Right forelimb (tissue), 1 donor: ENCODE results near the gene PRKCH.
"Not testable (repeated sequence)": the region's sequence is repeated elsewhere in the genome, so short reads cannot be mapped to it uniquely, and the experiment has no call there.

ENCODE experiments used
- DNase-seq: peaks from one replicate; pipeline ENCODE4 v3.0.0-alpha.2; 2018

The PRKCH gene

DNA sequence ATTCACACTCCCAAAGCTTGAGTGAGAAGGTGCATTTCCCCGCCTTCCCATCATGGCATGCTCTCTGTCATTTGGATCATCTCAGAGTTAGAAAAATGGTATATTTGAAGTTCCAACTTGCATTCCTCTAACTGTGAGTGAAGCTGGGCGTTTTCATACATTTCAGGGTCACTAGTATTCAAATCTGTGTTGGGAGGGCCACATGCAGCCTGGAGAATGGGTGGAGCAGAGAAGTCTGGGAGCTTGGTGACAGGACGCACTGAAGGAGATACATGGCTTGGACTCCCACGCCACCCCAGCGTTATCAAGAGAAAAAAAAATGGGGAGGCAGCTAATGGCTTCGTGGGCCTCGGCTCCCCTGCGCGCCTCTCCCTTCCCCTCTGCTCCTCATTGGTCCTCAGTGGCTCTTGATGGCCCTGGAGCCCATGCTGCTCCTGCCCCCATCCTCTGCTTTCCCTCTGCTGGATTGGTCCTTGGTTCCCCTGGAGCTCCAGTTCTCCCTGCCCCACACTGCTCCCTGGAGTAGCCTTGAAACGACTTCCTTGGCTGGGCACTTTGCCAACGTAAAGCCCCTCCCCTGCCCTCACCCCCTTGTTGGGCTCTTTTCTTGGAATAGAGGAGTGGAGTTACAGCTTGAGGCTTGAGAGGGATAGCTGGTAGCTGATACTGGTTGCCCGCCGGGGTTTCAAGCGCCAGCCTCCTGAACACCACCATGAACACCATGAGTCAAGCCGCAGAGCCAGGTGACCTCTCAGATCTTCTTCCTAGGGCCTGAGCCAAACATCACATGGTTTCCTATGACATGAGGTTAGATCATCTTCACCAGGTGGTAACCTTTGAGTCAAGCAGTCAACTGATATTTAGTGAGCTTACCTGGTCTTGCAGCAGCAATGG lies 139.6 kb downstream of the PRKCH start:
- DNase-seq = no peak

GRCh38 chr14:61461808-61462275 lies 140.5 kb downstream of the PRKCH start:
- no peak for DNase-seq

GRCh38 chr14:61462566-61463193 lies 141.3 kb downstream of the PRKCH start:
- DNase-seq = no peak

GRCh38 chr14:61463664-61464285 lies 142.4 kb downstream of the PRKCH start:
- no peak for DNase-seq

DNA sequence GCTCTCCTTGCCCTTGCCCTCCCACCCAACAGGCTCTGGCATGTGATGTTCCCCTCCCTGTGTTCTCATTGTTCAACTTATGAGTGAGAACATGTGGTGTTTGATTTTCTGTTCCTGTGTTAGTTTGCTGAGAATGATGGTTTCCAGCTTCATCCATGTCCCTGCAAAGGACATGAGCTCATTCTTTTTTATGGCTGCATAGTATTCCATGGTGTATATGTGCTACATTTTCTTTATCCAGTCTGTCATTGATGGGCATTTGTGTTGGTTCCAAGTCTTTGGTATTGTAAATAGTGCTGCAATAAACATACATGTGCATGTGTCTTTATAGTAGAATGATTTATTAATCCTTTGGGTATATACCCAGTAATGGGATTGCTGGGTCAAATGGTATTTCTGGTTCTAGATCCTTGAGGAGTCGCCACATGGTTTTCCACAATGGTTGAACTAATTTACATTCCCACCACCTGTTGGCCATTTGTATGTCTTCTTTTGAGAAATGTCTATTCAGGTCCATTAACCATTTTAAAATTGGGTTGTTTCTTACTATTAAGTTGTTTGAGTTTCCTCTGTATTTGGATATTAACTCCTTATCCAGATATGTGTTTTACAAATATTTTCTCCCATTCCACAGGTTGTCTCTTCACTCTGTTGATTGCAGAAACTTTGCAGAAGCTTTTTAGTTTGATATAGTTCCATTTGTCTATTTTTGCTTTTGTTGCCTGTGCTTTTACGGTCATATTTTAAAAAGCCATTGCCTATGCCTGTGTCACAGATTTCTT lies 143.4 kb downstream of the PRKCH start:
- not testable (repeated sequence) for DNase-seq

- DNase-seq = no peak
These were observed 145.0 kb downstream of the PRKCH start for GRCh38 chr14:61466249-61466904.

DNA sequence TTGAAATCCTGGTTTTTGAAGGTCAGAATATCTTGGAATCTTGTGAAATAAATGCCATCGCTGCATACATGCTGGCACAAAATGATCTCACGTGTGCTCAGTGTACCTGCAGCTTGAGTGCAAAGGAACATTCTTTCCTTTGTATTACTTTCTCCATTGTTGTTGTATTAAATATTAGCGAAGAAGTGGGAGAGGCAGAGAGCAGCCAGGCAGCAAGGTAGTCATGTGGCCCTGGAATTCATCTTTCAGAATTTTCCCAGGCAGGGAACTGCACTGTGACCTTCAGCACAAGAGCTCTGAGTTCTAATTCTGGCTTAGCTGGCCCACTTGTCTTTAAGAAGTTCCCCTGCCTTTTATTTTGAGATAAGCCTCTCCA lies 145.5 kb downstream of the PRKCH start:
- no peak for DNase-seq

GRCh38 chr14:61467296-61467695 lies 145.9 kb downstream of the PRKCH start:
- no peak for DNase-seq

GRCh38 chr14:61468063-61468825 lies 146.9 kb downstream of the PRKCH start:
- DNase-seq = no peak

DNA sequence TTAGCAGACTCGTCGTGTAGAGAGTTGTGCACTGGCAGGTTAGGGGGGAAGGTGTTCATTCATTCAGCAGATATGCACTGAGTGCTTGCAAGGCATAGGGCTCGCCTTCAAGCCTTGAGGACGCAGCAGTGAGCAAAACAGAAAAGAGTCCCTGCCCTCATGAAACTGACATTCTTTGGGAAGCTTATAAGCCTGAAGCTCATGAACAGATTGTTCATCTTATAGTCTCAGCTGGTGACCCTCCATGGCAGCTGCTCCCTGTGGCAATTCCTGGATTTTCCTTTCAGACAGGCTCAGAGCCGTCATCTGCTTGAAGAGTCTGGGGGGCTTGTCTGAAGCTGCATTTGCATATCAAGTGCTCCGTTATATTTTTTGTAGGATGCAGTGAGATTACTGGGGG lies 148.4 kb downstream of the PRKCH start:
- DNase-seq = no peak

- DNase-seq = no peak
These were observed 149.0 kb downstream of the PRKCH start for GRCh38 chr14:61470261-61470960.

DNA sequence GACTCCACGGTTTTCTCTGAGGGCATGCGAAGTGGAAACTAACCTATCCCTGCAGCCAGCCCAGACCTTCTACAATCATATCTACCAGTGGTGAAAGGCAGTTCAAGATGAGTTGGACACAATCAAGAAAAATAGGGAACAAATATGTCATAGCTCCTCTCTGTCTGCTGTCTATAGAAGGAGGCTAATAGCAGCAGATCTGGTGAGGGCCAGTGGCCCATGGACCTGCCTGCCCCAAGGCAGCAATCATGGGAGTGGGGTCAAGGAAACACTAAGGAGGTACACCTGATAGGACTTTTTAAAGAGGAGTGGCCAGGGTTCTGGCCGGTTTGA lies 149.5 kb downstream of the PRKCH start:
- DNase-seq = no peak

GRCh38 chr14:61471297-61472005 lies 150.1 kb downstream of the PRKCH start:
- DNase-seq = no peak

- no peak for DNase-seq
These were observed 150.8 kb downstream of the PRKCH start for GRCh38 chr14:61472011-61472672.

DNA sequence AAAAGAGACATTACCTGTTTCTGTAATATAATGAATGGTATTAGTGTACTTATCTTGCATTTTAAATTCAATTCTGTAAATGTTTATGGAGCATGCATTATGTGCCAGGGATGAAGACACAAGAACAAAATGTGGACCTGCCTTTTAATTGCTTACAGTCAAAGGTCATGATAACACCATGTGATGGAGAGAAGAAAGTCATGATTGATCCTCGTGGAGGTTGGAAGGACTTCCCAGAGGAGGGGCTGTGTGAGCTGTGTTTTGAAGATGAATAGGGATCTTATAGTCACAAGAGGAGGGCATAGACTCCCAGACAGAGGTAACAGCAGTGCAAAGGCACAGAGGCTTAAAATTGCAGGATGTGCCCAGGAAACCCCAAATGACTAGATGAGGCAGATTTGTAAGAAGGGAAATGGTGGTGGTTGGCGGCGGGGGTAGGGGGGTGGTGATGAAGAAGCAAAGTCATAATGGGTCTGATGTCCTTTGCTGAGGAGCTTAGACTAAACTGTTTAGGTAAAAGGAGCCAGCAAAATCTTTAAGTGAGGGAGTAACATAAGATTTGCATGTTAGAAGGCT lies 151.5 kb downstream of the PRKCH start:
- DNase-seq = no peak

DNA sequence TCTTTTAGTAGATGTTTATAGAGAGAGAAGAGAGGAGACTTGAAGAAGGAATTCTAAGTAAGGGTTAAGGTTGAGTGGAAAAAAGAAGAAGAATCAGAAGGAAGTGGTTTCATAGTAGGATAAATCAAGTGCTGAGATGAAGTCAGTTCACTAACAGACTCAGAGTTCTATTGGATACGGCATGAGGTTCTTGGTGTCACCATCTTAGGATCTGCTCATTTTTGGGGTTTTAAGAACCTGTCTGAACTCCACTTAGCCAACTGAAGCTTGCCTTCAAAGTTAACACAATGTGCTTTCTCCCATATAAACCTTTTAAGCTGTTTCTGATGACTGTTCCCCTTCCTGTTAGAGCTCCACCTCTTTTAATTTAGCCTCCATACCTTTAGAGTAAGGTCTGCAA lies 152.6 kb downstream of the PRKCH start:
- DNase-seq = no peak

GRCh38 chr14:61474701-61475100 lies 153.3 kb downstream of the PRKCH start:
- DNase-seq = no peak

DNA sequence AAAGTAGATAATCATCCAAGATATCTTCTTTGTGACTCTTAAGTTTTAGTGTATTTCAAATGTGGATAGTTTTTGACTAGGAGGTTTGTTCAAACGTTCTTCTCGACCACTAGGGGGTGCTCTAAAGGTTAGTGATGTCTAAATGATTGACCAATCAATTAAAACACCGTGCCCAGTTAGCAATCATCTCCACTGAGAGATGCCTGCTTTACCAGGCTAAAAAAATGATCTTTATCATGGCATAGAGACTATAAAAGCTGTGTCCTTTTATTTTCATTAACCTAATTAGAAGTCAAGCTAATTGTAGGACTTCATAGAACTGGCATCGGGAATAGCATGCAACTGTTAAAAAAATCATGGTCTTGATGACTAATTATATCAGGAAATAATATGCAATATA lies 153.9 kb downstream of the PRKCH start:
- DNase-seq = no peak

DNA sequence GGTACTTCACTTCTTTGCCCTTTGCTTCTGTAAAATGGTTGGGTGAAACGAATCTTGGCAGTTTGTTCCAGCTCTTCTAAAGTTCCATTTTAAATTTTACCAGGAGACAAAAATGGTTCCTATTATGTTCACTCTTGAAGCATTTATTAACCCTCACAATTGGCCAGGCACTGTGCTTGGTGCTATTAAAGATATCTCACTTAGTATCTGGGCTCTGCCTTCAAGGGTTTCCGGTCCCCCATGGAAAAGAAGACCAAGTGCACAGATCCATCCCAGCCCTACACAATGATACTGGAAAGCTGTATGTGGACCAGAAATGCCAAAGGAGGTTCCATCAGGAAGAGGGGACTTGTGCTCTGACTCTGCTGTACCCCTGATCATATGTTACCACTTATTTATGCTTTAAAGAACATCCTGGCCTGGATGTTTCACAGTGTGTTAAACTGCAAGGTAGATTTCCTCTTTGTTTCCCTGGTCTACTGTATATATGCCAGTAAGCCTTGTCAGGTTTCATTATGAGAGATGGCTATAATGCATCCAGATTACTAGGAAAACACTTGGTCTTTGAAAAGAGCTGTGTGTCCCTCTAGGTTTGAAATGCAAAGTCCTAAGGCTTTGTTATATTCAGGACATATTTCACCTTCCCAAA lies 154.8 kb downstream of the PRKCH start:
- no peak for DNase-seq
